HG02623 (cell line): ENCODE measurements around the gene ESR1.
"Not testable (repeated sequence)": the region's sequence is repeated elsewhere in the genome, so short reads cannot be mapped to it uniquely, and the experiment has no call there.

Source experiments
- ATAC-seq: cut with Tn5 transposase; IDR thresholded peaks from one replicate; pipeline ENCODE4 v1.9.1; 2021; ENCODE audit warnings: moderate library complexity; ENCODE audit not compliant: unreplicated experiment

ESR1 gene

DNA sequence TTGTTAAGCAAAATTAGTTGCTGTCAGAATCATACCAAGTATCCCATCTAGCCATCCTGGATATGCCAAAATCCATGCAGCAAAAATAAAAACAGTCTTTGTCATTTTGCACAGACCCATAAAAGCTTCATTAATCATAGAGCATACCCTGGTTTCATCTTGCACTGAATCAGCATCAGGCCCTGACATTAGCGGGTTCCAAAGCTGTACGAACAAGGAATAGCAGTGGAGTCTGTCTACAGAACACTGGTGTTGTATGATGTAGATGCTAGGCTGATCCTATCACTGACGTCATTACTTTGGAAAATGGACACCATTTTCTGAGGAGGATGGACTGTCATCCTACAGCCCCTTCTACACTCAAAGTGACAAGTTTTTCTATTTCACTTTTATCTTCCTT lies 315.6 kb downstream of the ESR1 start:
- ATAC-seq = no peak

DNA sequence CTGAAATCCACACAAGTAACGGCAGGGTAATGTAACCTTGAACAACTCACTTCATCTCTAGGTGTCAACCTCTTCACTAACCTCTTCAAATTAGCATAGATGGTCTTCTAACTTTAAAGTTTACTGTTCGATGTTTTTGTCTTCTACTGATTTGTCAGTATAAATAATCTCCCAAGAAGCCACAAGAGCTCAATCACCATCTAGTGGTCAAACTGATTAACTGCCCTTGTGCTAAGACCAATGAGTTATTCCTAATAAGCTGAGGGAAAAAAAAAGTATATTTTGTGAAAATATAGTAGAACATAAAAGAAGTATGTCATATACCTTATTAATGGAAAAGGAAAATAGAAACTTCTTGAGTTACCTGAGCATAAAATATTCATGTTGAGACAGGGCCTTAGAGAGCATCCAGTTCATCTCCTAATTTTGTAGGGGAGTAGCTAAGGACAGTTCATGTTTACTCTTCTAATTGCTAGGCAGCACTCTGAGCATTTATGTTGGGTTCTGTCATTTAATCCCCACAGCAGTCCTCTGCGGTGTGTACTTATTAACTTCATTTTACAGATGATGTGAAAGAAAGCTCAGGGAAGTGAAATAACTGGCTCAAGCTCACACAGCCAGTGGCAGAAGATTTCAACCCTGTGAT lies 317.1 kb downstream of the ESR1 start:
- no peak for ATAC-seq

DNA sequence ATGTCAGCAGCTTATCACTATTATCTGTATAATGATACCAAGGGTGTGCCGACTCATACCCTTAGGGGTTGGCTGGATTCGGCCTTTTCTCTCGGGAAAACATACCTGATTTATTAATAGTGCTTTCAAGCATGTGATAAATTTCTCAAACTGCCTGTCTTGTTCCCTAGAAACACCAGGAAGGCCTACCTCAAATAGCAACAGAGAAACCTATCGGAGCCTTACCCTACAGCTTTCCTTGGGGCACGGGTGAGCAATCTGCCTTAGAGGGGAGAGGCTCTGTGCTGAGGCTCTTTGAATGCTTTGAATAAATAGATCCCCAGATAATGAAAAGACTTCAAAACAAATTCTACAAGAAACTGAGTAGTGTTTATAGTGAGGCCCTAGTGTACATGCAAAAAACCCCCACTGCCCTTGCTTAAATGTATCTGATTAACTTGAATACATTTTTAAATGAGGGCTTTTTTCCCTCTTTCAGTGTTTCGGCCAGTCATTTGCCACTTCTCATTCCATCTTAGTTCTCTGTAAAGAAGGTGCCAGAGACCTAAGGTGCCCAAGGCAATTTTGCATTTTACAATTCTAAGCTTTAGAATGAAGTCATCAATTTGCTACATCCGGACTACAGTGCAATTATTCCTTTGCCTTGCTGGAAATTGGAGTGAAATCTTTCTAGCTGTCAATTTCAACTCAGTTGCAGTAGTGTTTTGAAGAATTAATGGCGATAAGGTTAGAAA lies 320.1 kb downstream of the ESR1 start:
- ATAC-seq = no peak

DNA sequence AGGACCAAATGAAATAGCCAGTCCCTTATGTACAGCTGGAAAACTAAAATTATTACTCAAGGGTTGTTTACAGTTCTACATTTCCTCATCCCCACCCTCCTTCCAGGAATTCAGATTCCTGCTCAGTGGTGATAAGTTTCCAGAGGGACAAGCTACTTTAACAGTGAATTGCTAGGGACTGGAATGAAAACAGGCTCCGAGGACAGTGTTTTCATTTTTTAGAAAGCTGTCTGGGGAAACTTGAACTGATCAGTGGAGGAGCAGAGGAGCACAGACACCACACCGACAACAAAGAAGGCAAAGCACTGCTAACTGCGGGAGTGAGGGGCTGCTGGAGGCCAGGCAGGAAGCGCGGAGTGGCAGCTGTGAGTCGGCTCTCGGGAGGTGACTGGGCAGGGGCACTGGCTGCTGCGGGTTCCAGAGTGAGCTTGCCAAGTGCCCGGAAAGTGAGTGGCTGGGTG lies 322.2 kb downstream of the ESR1 start:
- no peak for ATAC-seq

DNA sequence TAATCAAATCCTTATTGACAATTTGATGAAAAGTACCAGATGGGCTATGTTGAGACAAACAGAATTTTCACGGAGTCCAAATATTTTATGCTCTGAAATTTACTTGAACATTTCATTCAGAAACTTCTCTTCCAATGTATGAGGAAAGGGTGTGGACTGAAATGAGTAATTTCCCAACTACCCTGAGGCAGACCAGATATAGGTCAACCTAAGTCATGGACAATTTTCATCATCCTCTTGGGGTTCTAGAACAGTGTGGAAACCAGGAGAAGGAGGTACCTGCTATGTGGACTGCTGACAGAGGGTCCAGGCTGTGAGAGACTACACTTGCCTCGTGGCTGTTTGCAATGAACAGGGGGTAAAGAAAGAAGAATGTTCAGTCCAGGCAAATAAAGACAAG lies 323.0 kb downstream of the ESR1 start:
- ATAC-seq = no peak

DNA sequence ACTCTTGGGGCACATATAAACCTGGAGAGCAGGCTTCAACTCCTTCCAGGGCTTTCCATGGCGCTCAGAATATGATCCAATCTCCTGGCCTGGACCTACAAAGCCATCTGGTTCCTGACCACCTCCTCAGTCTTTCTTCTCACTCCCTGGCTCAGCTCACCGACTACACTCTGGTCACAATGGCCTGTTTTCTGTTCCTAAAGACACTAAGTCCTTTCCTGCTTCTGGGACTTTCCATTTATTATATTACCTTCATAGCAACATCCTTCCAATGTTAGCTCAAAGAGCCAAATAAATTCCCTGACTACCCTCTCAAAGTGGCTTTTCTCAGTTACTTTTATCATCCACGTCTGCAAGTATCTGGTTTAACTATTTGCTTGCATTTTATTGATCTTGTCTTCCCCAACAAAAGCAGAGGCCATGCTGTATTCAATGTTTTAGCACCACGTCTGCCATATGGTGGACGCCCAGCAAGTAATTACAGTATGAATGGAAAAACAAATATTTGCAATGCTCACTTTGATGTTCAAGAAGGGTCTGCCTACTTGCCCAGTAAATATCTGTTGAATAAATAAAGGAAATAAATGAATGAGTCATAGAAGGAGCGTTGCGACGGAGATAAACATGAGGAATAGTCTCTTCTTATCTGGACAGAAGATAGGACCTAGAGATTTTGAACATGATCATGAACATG lies 328.4 kb downstream of the ESR1 start:
- no peak for ATAC-seq

DNA sequence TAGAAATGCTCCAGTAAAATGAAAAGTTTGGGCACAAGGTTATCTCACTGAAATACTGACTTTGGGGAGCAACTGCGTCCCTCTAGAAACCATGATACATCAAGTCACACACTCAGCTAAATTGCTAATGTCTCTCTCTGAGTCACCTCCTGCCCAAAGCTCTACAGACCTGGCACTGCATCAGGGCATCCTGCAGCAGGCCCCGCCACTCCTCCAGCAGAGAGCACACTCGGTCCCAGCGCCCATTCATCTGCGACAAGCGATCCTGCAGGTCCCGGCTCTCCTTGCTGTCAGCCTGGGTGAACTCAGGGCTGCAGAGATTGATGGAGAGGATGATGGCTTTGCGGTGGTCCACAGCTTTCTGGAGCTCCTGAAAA lies 329.0 kb downstream of the ESR1 start:
- ATAC-seq = no peak

DNA sequence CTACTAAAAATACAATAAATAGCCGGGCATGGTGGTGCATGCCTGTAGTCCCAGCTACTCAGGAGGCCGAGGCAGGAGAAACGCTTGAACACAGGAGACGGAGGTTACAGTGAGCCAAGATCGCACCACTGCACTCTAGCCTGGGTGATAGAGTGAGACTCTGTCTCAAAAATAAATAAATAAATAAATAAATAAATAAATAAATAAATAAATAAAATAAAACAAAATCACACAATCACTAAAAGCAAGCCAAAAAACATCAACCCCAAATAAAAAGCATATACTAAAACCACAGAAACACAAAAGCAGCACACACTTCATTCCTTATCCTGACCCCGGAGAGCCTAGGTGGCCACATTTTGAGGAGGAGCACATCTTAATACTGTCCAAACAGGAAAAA lies 330.9 kb downstream of the ESR1 start:
- ATAC-seq = not testable (repeated sequence)

DNA sequence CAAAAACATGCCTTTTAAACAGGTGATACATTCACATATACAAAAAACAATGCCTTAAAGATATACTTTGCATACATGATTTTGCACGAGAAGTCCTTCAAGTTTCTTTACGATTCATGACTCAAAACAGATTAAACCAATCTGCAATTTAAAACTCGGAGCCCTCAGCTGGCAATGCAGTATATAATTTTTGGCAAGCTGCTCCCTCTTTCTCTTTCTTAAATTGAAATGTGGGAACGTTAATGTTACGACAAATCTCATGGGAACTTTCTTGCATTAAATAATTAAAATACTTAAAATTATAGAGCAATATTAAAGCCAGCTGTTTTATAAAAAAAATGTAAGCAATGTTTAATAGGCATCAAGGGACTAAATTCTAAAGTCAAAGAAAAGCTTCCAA lies 334.6 kb downstream of the ESR1 start:
- ATAC-seq = no peak

DNA sequence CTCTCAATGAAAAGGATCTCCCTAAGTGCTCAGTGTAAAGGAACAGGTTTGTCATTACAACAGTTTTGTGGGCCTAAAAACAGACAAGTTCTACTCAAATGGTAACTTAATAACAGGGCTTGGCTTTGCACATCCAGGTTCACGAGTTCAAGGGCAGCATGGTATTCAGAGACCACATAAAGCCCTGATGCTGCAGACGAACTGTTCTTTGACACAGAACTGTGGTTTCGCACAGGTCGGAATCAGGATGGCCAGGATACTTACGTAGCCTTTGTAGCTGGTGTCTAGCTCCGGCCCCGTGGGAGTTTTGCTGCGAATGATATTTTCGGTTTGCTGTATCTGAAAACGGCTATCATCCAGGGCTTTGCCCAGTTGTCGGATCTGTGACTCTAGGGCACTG lies 335.9 kb downstream of the ESR1 start:
- no peak for ATAC-seq

DNA sequence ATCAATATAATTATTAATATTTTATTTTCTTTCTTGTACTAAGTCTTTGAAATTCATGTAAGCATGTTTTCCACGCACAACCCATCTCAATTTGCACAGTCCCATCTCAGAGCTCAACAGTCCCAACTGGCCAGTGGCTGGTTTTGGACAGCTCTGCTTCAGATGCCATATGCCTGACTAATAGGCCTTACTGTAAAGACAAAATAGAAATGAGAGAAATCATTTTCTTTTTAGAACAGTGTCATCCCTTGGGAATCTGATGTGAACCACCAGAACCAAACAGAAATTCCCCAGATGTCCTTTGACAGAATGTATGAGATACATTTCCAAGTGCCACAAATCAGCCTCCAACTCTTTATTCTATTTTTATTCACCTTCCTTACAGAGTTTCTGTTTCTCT lies 338.9 kb downstream of the ESR1 start:
- ATAC-seq = no peak

DNA sequence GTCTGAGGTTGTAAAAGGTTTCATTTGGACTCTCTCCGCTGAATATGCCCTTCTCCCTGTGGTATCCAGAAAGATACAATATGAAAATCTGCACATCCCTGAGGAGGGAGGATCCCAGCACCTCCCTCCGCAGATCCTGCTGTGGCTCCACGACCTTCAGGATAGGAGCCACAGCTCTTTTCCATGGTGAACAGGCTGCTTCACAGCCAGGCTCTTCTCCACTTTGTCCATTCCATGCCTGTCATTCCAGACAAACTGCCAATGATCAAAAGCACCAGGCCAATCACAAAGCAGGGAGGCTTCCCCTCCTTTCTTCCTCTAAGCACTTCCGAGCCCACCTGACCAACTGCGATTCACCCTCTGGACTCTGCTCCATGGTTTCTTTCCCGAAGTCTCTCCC lies 339.8 kb downstream of the ESR1 start:
- ATAC-seq = no peak

DNA sequence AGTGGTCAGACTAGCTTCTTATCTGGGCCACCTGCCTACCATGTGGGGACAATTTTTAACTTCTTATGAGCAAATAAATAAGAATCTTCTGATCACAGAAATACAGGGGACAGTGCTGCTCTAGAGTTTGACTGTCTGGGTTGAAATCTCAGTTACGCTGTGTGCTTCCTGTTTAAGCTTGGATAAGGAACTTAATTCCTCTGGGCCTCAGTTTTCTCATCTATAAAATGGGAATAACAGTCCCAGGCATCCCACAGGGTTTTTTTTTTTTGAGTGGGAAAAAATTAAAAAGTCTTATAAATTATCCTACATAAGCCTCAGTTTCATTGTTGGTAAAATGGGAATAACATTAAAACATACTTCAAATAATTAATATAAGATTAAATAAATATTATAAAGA lies 340.9 kb downstream of the ESR1 start:
- no peak for ATAC-seq

DNA sequence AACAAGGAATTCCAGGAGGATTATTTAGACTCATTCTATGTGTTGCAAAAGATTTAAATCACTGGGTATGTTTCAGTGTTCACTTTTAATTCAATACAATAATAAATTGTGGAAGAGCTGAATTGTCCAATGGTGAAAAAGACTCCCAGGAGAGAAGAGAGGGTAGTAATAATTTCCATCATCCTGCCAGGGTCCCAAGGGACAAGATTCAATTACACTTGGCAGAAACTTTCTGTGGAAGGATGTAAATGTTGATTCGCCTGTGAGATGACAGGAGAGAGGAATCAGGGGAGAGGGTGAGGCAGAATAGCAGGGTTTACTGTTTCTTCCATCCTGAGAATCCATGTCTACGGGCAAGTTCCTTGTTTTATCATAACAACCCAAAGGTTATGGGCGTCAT lies 342.7 kb downstream of the ESR1 start:
- ATAC-seq = no peak

DNA sequence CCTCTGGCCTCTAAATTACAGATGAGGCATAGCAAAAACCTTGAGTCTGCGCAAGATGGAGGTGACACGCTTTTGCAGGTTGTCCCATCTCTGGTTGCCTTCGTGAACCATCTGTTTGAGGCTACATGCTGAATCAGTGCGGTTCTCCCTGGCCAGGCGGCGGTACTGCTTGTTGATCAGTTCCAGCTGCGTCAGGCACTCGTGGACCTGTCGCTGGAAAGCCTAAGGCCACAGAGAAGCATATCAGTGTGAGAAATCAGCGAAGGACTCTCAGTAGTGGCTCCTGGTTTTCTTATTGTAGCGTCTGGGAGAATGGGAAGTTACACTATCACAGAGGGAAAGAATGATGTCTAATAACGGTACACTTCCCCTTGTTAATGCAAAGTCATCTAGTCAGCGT lies 344.4 kb downstream of the ESR1 start:
- no peak for ATAC-seq

DNA sequence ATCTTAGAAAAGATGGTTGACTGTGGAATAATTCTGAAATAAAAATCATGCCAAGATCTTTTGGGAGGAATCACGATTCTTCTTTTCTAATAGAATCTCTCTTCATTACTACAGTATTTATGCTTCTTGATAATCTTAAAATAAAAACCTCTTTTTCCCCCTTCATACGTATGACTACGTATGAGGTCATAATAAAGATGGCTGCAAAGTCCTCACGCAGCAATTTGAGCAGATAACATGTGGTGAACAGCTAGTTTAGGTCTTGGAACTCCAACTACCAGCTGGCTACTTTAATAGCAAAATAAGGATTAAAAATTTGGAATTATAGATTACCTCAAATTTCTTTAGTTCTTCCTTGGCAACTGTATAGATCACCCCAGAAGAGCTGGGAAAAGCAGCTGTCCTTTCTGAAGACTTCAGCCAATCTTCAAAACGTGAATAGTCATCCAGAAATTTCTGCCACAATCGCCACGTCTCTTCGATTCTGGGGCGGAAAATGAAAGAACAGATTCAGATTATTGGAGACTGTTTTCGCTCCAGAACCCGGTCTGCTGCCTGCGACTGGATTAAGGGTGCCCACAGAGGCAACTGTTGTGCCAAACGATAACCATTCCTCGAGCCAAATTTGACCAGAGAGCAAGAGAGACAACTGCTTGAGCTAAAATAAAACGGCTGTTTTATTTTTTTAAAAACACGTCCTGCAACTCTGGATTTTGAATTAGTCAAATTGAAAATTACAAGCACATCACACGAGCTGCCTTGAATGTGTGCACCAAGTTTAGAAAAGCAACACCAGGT lies 347.3 kb downstream of the ESR1 start:
- no peak for ATAC-seq

DNA sequence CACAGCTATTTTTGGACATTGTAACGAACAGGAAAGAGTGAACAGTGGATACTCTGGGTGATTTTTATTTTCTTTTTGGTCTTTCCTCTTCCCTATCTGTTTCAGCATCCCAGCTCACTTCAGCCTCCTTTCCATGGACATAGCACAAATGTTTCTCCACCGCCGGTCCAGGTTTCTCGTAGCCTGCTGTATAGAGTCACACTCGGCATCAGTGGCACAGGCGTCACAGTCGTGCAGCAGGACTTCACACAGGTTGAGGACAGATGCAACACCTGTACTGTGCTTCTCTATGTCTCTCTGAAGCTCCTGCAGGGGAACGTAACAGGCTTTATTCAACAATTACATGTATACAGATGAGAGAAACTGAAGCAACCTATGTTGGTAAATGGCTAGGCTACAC lies 348.3 kb downstream of the ESR1 start:
- no peak for ATAC-seq

DNA sequence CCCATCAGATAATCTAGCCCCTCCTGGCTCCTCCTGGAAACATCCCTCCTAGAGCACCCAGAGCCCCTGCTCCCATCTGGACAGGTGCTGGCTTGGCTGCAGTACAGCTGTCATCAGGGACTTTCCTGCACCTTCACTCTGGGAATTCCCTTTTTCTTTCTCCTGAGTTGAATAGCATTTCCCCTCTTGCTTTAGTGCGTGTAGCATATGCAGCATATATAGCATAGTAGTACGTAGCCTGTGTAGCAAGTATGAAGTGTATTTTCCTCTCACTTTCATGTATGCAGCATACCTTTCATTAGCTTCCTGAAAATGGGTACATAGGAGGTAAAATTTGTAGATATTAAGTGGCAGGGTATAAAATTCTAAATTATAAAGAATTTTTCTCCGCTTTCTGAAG lies 352.9 kb downstream of the ESR1 start:
- peak; percentile 93 for ATAC-seq

DNA sequence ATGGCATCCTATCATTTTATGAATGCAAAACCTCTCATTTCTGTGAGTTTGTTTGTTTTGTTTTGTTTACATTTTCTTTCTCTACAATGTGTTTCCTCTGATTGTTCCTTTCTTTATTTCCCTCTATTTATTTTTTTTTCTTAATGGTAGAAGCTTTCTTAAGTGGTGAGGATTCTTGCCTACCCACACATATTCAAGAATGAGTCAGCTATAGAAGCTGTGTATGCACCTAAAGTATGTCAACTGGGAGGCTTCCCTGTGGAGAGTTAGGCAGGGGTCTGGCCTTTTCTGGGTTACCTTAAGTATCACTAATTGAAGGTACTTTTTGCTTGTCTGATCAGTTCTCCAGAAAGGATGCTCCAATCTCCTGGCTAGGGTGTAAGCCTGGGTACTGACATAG lies 354.0 kb downstream of the ESR1 start:
- ATAC-seq = peak; percentile 53

DNA sequence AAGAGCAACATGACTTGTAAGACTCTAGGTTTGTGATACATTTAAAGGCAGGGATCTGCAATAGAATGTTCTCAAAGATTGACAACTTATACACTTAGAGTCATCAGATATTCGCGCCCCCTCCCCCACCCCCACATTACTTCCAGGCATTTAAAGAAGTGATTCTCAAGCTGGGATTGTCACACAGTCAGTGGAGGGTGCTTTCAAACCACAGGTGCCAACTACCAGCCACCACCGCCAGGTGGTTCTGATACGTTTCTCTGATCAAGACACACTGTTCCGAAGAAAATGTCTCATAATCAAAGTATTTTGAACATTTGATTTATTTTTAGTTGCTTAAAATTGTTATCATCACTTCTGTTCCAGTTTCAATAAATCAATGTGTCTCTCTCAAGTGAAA lies 357.5 kb downstream of the ESR1 start:
- ATAC-seq = no peak

DNA sequence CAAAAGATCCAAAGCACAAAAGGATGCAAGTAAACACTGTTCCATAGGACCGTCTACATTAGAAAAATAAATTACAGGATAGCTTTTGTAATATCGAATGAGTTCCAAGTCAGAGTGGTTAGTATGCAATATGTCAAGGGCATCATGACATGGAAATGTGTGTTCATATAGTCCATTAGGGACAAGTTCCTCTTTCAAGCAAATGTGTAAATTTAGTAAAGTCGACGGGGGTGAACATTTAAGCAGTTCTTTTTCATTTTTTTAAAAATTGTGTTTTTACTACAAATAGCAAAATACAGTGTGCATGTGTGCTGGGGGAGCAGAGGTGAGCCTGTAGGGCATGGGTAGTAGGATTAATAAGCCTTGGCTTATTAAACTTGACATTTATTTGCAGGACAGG lies 359.0 kb downstream of the ESR1 start:
- no peak for ATAC-seq
